GM12872 (cell line): ENCODE results near the gene ASTN2.
A peak's percentile ranks its signal among the peaks of the same experiment; 100 is the strongest.

Source experiments
- CTCF ChIP-seq: IDR thresholded peaks from 3 replicates; pipeline ENCODE4 v1.5.1; 2011; ENCODE audit warnings: low read depth, mild to moderate bottlenecking, low read length, moderate library complexity; ENCODE audit not compliant: insufficient read depth

Gene ASTN2

GRCh38 chr9:116656977-116657376 lies 757.9 kb downstream of the ASTN2 start:
- no peak for TF ChIP-seq CTCF

GRCh38 chr9:116656501-116656971 lies 758.3 kb downstream of the ASTN2 start:
- TF ChIP-seq CTCF = no peak

- TF ChIP-seq CTCF = no peak
Observed at GRCh38 chr9:116654059-116654355, 760.9 kb downstream of the ASTN2 start.

GRCh38 chr9:116653348-116654058 lies 761.4 kb downstream of the ASTN2 start:
- TF ChIP-seq CTCF = no peak

GRCh38 chr9:116647515-116647809 lies 767.4 kb downstream of the ASTN2 start:
- TF ChIP-seq CTCF = no peak; the same call in 2 of the 3 replicates

- peak; percentile 63 for TF ChIP-seq CTCF
Observed at GRCh38 chr9:116646661-116647514, 768.0 kb downstream of the ASTN2 start.

GRCh38 chr9:116644091-116644688 lies 770.7 kb downstream of the ASTN2 start:
- no peak for TF ChIP-seq CTCF
